Heart left ventricle (tissue), 13 donors: ENCODE measurements around the gene CDC25C.

Experiments
- CTCF ChIP-seq, 12 donors: fragments of 200-600 bp; sonication (generic) in 4 of 12; IDR thresholded peaks; one replicate each; pipeline versions ENCODE4 v1.5.0 to v1.8.0; 2018 to 2022; ENCODE audit warnings: antibody characterized with exemption in 12 of 12, mild to moderate bottlenecking in 5 of 12
- POLR2A ChIP-seq, 2 donors: fragments of 450-650 bp; IDR thresholded peaks; one replicate each; pipeline ENCODE4 v1.6.1; 2017; ENCODE audit warnings: antibody characterized with exemption in 2 of 2, mild to moderate bottlenecking in 2 of 2, moderate library complexity in 2 of 2
- donor health status: ischemic (EF 13 %, LVEDD 7.1; RV severe dilation, severe dysfunction).
- donor health status: DM: no; HTN: yes; CAD: no.
- donor health status: DM: no; HTN: no; CAD: no.
- donor health status: ischemic (EF 25% LVEDD 6.9; RV normal size, moderate dysfunction).
- donor health status: ischemic (EF 25% LVEDD 5.7; RV mildly dilated, moderate dysfunction).
- donor health status: ischemic (EF 35%, LVEDD 5.7; RV mildly dilated, moderate dysfunction).
- donor health status: nonischemic (EF 11% LVEDD 7.7; RV severe dilation, severe dysfunction).
- donor health status: DM: yes; HTN: yes; CAD: no.
- donor health status: PGD.
- donor health status: ischemic (EF 29% LVEDD 5.4; RV normal size, mild dysfunction).
- donor health status: nonischemic (EF 23%, LVEDD 6.1; RV moderate dilation, normal function).

- TF ChIP-seq CTCF (IDR thresholded peaks at IDR 0.05) (no peak), POLR2A (IDR thresholded peaks at IDR 0.05) (no peak)
Observed at GRCh38 chr5:138344887-138345622, 13.5 kb upstream of the CDC25C start.
